ENCODE measurements around the gene SHANK1.
A peak's percentile ranks its signal among the peaks of the same experiment; 100 is the strongest.

The SHANK1 gene

DNA sequence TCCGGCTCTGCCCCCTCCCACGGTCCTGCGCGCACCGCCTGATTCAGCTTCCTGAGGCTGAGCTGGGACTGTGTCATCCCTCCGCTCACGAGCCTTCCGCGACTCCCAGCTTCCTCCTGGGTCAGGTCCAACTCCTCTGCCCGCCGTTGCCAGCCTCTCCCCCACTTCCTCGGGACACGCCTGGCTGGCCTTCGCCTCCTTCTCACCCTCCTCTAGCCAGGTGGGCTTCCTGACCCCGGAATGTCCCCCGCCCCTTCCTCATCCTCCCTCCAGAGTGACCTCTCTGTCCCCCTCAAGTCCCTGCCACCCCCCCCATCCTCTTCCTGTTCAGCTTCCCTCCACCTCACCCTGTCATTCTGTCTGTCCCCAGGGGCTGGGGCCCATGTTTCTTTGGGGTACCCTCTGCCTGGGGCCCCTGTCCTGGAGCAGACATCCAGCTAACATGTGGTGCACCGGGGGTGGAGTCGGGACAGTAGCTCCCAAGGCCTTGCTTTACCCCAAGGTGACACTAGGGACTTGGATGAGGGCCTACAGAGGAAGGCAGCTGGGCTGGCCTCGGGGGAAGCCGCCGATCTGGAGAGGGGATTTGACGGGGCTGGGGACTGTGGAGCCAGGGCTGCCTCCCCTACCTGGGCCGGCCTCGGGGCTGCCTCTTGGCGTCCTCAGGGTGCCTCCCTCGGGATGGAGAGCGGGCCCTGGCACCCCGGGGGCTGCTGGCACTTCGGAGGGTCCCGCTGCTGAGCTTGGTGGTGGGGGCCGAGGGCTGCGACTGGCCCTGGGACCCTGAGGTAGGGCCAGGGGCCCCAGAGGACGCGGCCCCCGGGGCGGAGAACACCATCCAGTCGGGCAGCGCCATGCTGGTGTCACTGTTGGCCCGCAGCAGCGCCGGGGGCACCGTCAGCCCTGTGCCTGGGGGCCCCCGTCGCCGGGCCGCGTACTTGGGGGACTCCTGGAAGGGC is 16.5 kb downstream of the SHANK1 start:
- H2BK5ac ChIP-seq (ENCODE audit: low read length), result no peak overlapping the region
- no peaks in the 10 kb centered on the region for H3K36me3 ChIP-seq (replicated peaks in 1 of 2; ENCODE audit: control insufficient read depth in 2 of 2, insufficient read depth in 2 of 2, low read length in 2 of 2)
- H3K4me2 ChIP-seq (ENCODE audit: insufficient read depth, low read length, poor library complexity, severe bottlenecking), result no peak overlapping the region
- H3K4me3 ChIP-seq (ENCODE audit: low read length in 2 of 2), result peak overlapping the region in 1 of 2 donors; percentile 25
- no peaks in the 10 kb centered on the region for H3K4me1 ChIP-seq (ENCODE audit: control insufficient read depth in 2 of 2, insufficient read depth in 1 of 2, low read depth in 1 of 2, low read length in 2 of 2)
- no peak overlapping the region for H3K27ac ChIP-seq (replicated peaks; ENCODE audit: low read length)
- DNase-seq (ENCODE audit: low spot score), result no peak
- H3K27me3 ChIP-seq (ENCODE audit: control insufficient read depth in 3 of 3, insufficient read depth in 3 of 3, low read depth in 1 of 3, low read length in 3 of 3), result no peaks in the 10 kb centered on the region
- H2BK12ac ChIP-seq (ENCODE audit: low read length), result no peak overlapping the region
- H3K18ac ChIP-seq (ENCODE audit: low read length), result no peak overlapping the region
- WGBS, 2 donors (ENCODE audit: extremely low coverage in 2 of 2, insufficient read length in 2 of 2, insufficient replicate concordance in 1 of 2), result no CpG with 5 or more reads among the region's 47 CpGs
- H2BK15ac ChIP-seq (ENCODE audit: low read length), result no peak overlapping the region
- H4K8ac ChIP-seq (ENCODE audit: low read depth, low read length), result no peak overlapping the region
- no peak overlapping the region for H2AK5ac ChIP-seq (ENCODE audit: low read depth, low read length)
- no peak overlapping the region for H2AFZ ChIP-seq (ENCODE audit: low read length)
- H3K9ac ChIP-seq (ENCODE audit: low read depth, low read length, poor library complexity), result no peak overlapping the region
- H3K23ac ChIP-seq (ENCODE audit: low read depth, low read length, poor library complexity), result no peak overlapping the region
- no peak overlapping the region for H4K91ac ChIP-seq (ENCODE audit: low read depth, low read length, poor library complexity)
- no peak overlapping the region for H3K14ac ChIP-seq (ENCODE audit: low read length)
- H2BK120ac ChIP-seq (ENCODE audit: low read depth, low read length), result no peak overlapping the region
- H3K4ac ChIP-seq (ENCODE audit: low read length), result no peak overlapping the region
- H3K9me3 ChIP-seq (replicated peaks in 1 of 2; ENCODE audit: control insufficient read depth in 2 of 2, insufficient read depth in 1 of 2, low read depth in 1 of 2, low read length in 2 of 2), result peaks cover 0 to 2% of the 10 kb centered on the region in 2 donors
- H3K79me1 ChIP-seq (ENCODE audit: low read depth, low read length), result no peaks in the 10 kb centered on the region

DNA sequence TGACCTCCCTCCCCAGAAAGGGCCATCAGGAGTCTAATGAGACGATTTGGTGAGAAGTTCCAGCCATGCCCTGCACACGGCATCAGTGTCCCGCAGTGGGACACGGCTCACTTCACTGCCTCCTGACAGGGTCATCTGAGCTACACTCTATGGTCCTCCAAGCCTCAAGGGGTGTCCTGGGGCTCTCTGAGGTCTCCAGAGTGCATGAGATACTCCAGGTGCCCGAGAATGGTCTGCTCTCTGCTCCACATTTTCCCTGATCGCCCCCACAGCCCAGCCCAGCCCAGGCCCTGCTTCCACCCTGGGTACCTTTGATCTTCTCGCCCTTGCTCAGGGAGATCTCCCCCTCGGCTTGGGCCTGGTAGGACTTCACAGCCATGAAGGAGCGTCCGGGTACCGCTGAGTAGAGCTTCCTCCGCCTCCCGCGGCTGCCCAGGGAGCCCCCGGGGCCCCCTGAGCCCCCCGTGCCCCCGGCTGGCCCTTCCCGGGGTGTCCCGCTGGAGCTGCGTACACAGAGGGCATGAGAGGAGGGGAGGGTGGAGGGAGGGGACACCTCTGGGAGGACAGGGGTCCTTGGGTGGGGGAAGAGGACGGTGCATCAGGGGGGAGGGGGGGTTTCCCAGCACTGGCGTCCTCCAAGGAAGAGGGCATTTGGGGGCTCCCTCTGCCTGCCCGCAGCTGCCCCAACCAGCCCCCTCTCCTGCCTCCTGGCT is 17.3 kb downstream of the SHANK1 start:
- WGBS, 2 donors (ENCODE audit: extremely low coverage in 2 of 2, insufficient read length in 2 of 2, insufficient replicate concordance in 1 of 2), result no CpG with 5 or more reads among the region's 23 CpGs
- no peak overlapping the region for H3K27ac ChIP-seq (replicated peaks; ENCODE audit: low read length)
- no peaks in the 10 kb centered on the region for H3K79me1 ChIP-seq (ENCODE audit: low read depth, low read length)
- no peak overlapping the region for H2BK5ac ChIP-seq (ENCODE audit: low read length)
- DNase-seq (ENCODE audit: low spot score), result no peak
- no peak overlapping the region for H4K91ac ChIP-seq (ENCODE audit: low read depth, low read length, poor library complexity)
- no peak overlapping the region for H3K4me2 ChIP-seq (ENCODE audit: insufficient read depth, low read length, poor library complexity, severe bottlenecking)
- H3K27me3 ChIP-seq (ENCODE audit: control insufficient read depth in 3 of 3, insufficient read depth in 3 of 3, low read depth in 1 of 3, low read length in 3 of 3), result no peaks in the 10 kb centered on the region
- H3K4ac ChIP-seq (ENCODE audit: low read length), result no peak overlapping the region
- H3K4me1 ChIP-seq (ENCODE audit: control insufficient read depth in 2 of 2, insufficient read depth in 1 of 2, low read depth in 1 of 2, low read length in 2 of 2), result no peaks in the 10 kb centered on the region
- no peak overlapping the region for H2BK12ac ChIP-seq (ENCODE audit: low read length)
- no peak overlapping the region for H3K23ac ChIP-seq (ENCODE audit: low read depth, low read length, poor library complexity)
- no peak overlapping the region for H2BK15ac ChIP-seq (ENCODE audit: low read length)
- no peak overlapping the region for H2BK120ac ChIP-seq (ENCODE audit: low read depth, low read length)
- no peak overlapping the region for H3K18ac ChIP-seq (ENCODE audit: low read length)
- H2AFZ ChIP-seq (ENCODE audit: low read length), result no peak overlapping the region
- H4K8ac ChIP-seq (ENCODE audit: low read depth, low read length), result no peak overlapping the region
- H3K9me3 ChIP-seq (replicated peaks in 1 of 2; ENCODE audit: control insufficient read depth in 2 of 2, insufficient read depth in 1 of 2, low read depth in 1 of 2, low read length in 2 of 2), result peaks cover 0 to 2% of the 10 kb centered on the region in 2 donors
- no peaks in the 10 kb centered on the region for H3K36me3 ChIP-seq (replicated peaks in 1 of 2; ENCODE audit: control insufficient read depth in 2 of 2, insufficient read depth in 2 of 2, low read length in 2 of 2)
- no peak overlapping the region for H2AK5ac ChIP-seq (ENCODE audit: low read depth, low read length)
- H3K4me3 ChIP-seq (ENCODE audit: low read length in 2 of 2), result peak overlapping the region in 1 of 2 donors; percentile 25
- no peak overlapping the region for H3K14ac ChIP-seq (ENCODE audit: low read length)
- H3K9ac ChIP-seq (ENCODE audit: low read depth, low read length, poor library complexity), result no peak overlapping the region

DNA sequence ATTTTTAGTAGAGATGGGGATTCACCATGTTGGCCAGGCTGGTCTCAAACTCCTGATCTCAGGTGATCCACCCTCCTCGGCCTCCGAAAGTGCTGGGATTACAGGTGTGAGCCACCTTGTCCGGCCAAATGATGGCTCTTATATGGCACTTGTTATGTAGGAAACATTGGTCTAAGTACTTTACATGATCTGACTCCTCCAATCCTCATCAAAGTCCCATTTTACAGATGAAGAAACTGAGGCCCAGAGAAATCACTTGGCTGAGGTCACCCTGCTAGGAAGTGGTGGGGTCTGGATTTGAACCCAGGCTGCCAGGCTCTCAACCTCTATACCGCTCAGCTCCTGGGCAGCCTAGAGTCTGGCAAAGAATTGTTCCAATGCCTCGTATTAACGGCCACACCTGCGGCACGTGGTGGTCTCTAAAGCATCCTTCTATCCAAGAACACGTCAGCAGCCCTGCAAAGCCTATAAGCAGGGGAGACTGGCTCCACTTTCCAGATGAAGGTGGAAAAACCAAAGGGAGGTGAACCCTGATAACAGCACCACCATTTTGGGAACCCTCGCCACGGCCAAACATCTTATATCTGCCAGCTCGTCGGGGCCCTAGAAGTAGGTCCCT is 18.1 kb downstream of the SHANK1 start:
- Histone ChIP-seq H3K14ac (ENCODE audit: low read length) (peak overlapping the region; percentile 17), H4K8ac (ENCODE audit: low read depth, low read length) (no peak overlapping the region), H2BK120ac (ENCODE audit: low read depth, low read length) (no peak overlapping the region), H3K27me3 (ENCODE audit: control insufficient read depth in 3 of 3, insufficient read depth in 3 of 3, low read depth in 1 of 3, low read length in 3 of 3) (peaks cover 0 to 3% (median 0%) of the 10 kb centered on the region in 3 experiments), H3K9me3 (replicated peaks in 1 of 2; ENCODE audit: control insufficient read depth in 2 of 2, insufficient read depth in 1 of 2, low read depth in 1 of 2, low read length in 2 of 2) (peaks cover 0 to 2% of the 10 kb centered on the region in 2 donors), H3K36me3 (replicated peaks in 1 of 2; ENCODE audit: control insufficient read depth in 2 of 2, insufficient read depth in 2 of 2, low read length in 2 of 2) (no peaks in the 10 kb centered on the region), H3K18ac (ENCODE audit: low read length) (no peak overlapping the region), H2BK12ac (ENCODE audit: low read length) (no peak overlapping the region), H3K4me2 (ENCODE audit: insufficient read depth, low read length, poor library complexity, severe bottlenecking) (no peak overlapping the region), H2BK5ac (ENCODE audit: low read length) (no peak overlapping the region), H3K4me1 (ENCODE audit: control insufficient read depth in 2 of 2, insufficient read depth in 1 of 2, low read depth in 1 of 2, low read length in 2 of 2) (no peaks in the 10 kb centered on the region), H3K79me1 (ENCODE audit: low read depth, low read length) (no peaks in the 10 kb centered on the region), H3K9ac (ENCODE audit: low read depth, low read length, poor library complexity) (peak overlapping the region; percentile 33), H3K27ac (replicated peaks; ENCODE audit: low read length) (no peak overlapping the region), H2AK5ac (ENCODE audit: low read depth, low read length) (no peak overlapping the region), H3K23ac (ENCODE audit: low read depth, low read length, poor library complexity) (no peak overlapping the region), H3K4ac (ENCODE audit: low read length) (no peak overlapping the region), H3K4me3 (ENCODE audit: low read length in 2 of 2) (no peak overlapping the region), H4K91ac (ENCODE audit: low read depth, low read length, poor library complexity) (no peak overlapping the region), H2AFZ (ENCODE audit: low read length) (no peak overlapping the region), H2BK15ac (ENCODE audit: low read length) (no peak overlapping the region)
- WGBS, 2 donors (ENCODE audit: extremely low coverage in 2 of 2, insufficient read length in 2 of 2, insufficient replicate concordance in 1 of 2), result no CpG with 5 or more reads among the region's 13 CpGs
- DNase-seq (ENCODE audit: low spot score), result no peak

Measured in neuronal stem cell (in vitro differentiated cells).